ENCODE measurements around the gene FGF22. TPM values are rescaled to one million over a fixed set of nuclear protein-coding genes. Genes with fewer than 3 reads are reported as not detected.

Gene FGF22
- total RNA-seq, 1 donor from 2014 or later, result not detected

GRCh38 chr19:610801-611480 is 28.7 kb upstream of the FGF22 start:
- H3K9me3 Mint-ChIP-seq, result no peaks in the 10 kb centered on the region
- intact Hi-C loops (cut with micrococcal nuclease), result loop anchor here (1.0 to 2.0 kb wide), 2 partner anchors 22 to 39 kb away; partner anchors contain the start of genes BSG and POLRMT
- peak; percentile 63 for DNase-seq (ENCODE audit: low spot score)
- peaks cover 19% of the 10 kb centered on the region for H3K36me3 Mint-ChIP-seq (ENCODE audit: low read depth)
- peak overlapping the region; percentile 97 for H3K27ac Mint-ChIP-seq
- H3K27me3 Mint-ChIP-seq (ENCODE audit: low read depth), result no peaks in the 10 kb centered on the region
- peak overlapping the region; percentile 88 for H3K4me3 Mint-ChIP-seq (ENCODE audit: low read depth)
- peaks cover 11% of the 10 kb centered on the region for H3K4me1 Mint-ChIP-seq (ENCODE audit: low read depth)

GRCh38 chr19:611481-611868 is 28.2 kb upstream of the FGF22 start:
- no peaks in the 10 kb centered on the region for H3K27me3 Mint-ChIP-seq (ENCODE audit: low read depth)
- peaks cover 11% of the 10 kb centered on the region for H3K4me1 Mint-ChIP-seq (ENCODE audit: low read depth)
- H3K36me3 Mint-ChIP-seq (ENCODE audit: low read depth), result peaks cover 19% of the 10 kb centered on the region
- no peak for DNase-seq (ENCODE audit: low spot score)
- peak overlapping the region; percentile 97 for H3K27ac Mint-ChIP-seq
- intact Hi-C loops (cut with micrococcal nuclease), result loop anchor here (2.0 kb wide), 1 partner anchor 21 kb away; the partner anchor contains the start of gene POLRMT
- peak overlapping the region; percentile 88 for H3K4me3 Mint-ChIP-seq (ENCODE audit: low read depth)
- H3K9me3 Mint-ChIP-seq, result no peaks in the 10 kb centered on the region

- peaks cover 11% of the 10 kb centered on the region for H3K4me1 Mint-ChIP-seq (ENCODE audit: low read depth)
- intact Hi-C loops (cut with micrococcal nuclease), result no loop called here
- no peak overlapping the region for H3K4me3 Mint-ChIP-seq (ENCODE audit: low read depth)
- no peak overlapping the region for H3K27ac Mint-ChIP-seq
- H3K36me3 Mint-ChIP-seq (ENCODE audit: low read depth), result peaks cover 22% of the 10 kb centered on the region
- no peaks in the 10 kb centered on the region for H3K9me3 Mint-ChIP-seq
- no peaks in the 10 kb centered on the region for H3K27me3 Mint-ChIP-seq (ENCODE audit: low read depth)
- no peak for DNase-seq (ENCODE audit: low spot score)
Observed at GRCh38 chr19:612941-613340, 26.7 kb upstream of the FGF22 start.

GRCh38 chr19:613732-614567 is 25.7 kb upstream of the FGF22 start:
- no peak for DNase-seq (ENCODE audit: low spot score)
- peaks cover 27% of the 10 kb centered on the region for H3K36me3 Mint-ChIP-seq (ENCODE audit: low read depth)
- H3K4me1 Mint-ChIP-seq (ENCODE audit: low read depth), result peaks cover 11% of the 10 kb centered on the region
- intact Hi-C loops (cut with micrococcal nuclease), result no loop called here
- H3K9me3 Mint-ChIP-seq, result no peaks in the 10 kb centered on the region
- H3K4me3 Mint-ChIP-seq (ENCODE audit: low read depth), result no peak overlapping the region
- no peaks in the 10 kb centered on the region for H3K27me3 Mint-ChIP-seq (ENCODE audit: low read depth)
- no peak overlapping the region for H3K27ac Mint-ChIP-seq

GRCh38 chr19:615619-616018 is 24.1 kb upstream of the FGF22 start:
- H3K36me3 Mint-ChIP-seq (ENCODE audit: low read depth), result peaks cover 32% of the 10 kb centered on the region
- no peak overlapping the region for H3K4me3 Mint-ChIP-seq (ENCODE audit: low read depth)
- H3K27me3 Mint-ChIP-seq (ENCODE audit: low read depth), result no peaks in the 10 kb centered on the region
- peaks cover 10% of the 10 kb centered on the region for H3K4me1 Mint-ChIP-seq (ENCODE audit: low read depth)
- DNase-seq (ENCODE audit: low spot score), result no peak
- no peak overlapping the region for H3K27ac Mint-ChIP-seq
- no peaks in the 10 kb centered on the region for H3K9me3 Mint-ChIP-seq
- intact Hi-C loops (cut with micrococcal nuclease), result no loop called here

GRCh38 chr19:616062-616700 is 23.5 kb upstream of the FGF22 start:
- Mint-ChIP-seq H3K36me3 (ENCODE audit: low read depth) (peaks cover 32% of the 10 kb centered on the region), H3K4me3 (ENCODE audit: low read depth) (no peak overlapping the region), H3K27me3 (ENCODE audit: low read depth) (no peaks in the 10 kb centered on the region), H3K9me3 (no peaks in the 10 kb centered on the region), H3K4me1 (ENCODE audit: low read depth) (peaks cover 6% of the 10 kb centered on the region), H3K27ac (no peak overlapping the region)
- intact Hi-C loops (cut with micrococcal nuclease), result no loop called here
- no peak for DNase-seq (ENCODE audit: low spot score)

GRCh38 chr19:616747-617526 is 22.7 kb upstream of the FGF22 start:
- intact Hi-C loops (cut with micrococcal nuclease), result no loop called here
- Mint-ChIP-seq H3K9me3 (no peaks in the 10 kb centered on the region), H3K4me1 (ENCODE audit: low read depth) (peaks cover 2% of the 10 kb centered on the region), H3K4me3 (ENCODE audit: low read depth) (no peak overlapping the region), H3K27me3 (ENCODE audit: low read depth) (no peaks in the 10 kb centered on the region), H3K27ac (no peak overlapping the region), H3K36me3 (ENCODE audit: low read depth) (peaks cover 32% of the 10 kb centered on the region)
- DNase-seq (ENCODE audit: low spot score), result no peak

- H3K4me1 Mint-ChIP-seq (ENCODE audit: low read depth), result peaks cover 2% of the 10 kb centered on the region
- no peak overlapping the region for H3K27ac Mint-ChIP-seq
- intact Hi-C loops (cut with micrococcal nuclease), result no loop called here
- no peaks in the 10 kb centered on the region for H3K9me3 Mint-ChIP-seq
- H3K4me3 Mint-ChIP-seq (ENCODE audit: low read depth), result no peak overlapping the region
- H3K27me3 Mint-ChIP-seq (ENCODE audit: low read depth), result no peaks in the 10 kb centered on the region
- peaks cover 32% of the 10 kb centered on the region for H3K36me3 Mint-ChIP-seq (ENCODE audit: low read depth)
- no peak for DNase-seq (ENCODE audit: low spot score)
Observed at GRCh38 chr19:617551-618246, 22.0 kb upstream of the FGF22 start.

GRCh38 chr19:618247-618619 is 21.4 kb upstream of the FGF22 start:
- H3K36me3 Mint-ChIP-seq (ENCODE audit: low read depth), result peaks cover 28% of the 10 kb centered on the region
- H3K4me3 Mint-ChIP-seq (ENCODE audit: low read depth), result no peak overlapping the region
- intact Hi-C loops (cut with micrococcal nuclease), result no loop called here
- DNase-seq (ENCODE audit: low spot score), result no peak
- H3K4me1 Mint-ChIP-seq (ENCODE audit: low read depth), result peaks cover 2% of the 10 kb centered on the region
- H3K9me3 Mint-ChIP-seq, result no peaks in the 10 kb centered on the region
- no peak overlapping the region for H3K27ac Mint-ChIP-seq
- H3K27me3 Mint-ChIP-seq (ENCODE audit: low read depth), result no peaks in the 10 kb centered on the region

- Mint-ChIP-seq H3K9me3 (no peaks in the 10 kb centered on the region), H3K27ac (no peak overlapping the region), H3K27me3 (ENCODE audit: low read depth) (no peaks in the 10 kb centered on the region), H3K4me1 (ENCODE audit: low read depth) (peaks cover 2% of the 10 kb centered on the region), H3K36me3 (ENCODE audit: low read depth) (peaks cover 28% of the 10 kb centered on the region), H3K4me3 (ENCODE audit: low read depth) (no peak overlapping the region)
- DNase-seq (ENCODE audit: low spot score), result no peak
- intact Hi-C loops (cut with micrococcal nuclease), result no loop called here
Observed at GRCh38 chr19:618674-619285, 20.9 kb upstream of the FGF22 start.

- Mint-ChIP-seq H3K4me1 (ENCODE audit: low read depth) (peaks cover 2% of the 10 kb centered on the region), H3K4me3 (ENCODE audit: low read depth) (no peak overlapping the region), H3K27ac (no peak overlapping the region), H3K27me3 (ENCODE audit: low read depth) (no peaks in the 10 kb centered on the region), H3K36me3 (ENCODE audit: low read depth) (peaks cover 24% of the 10 kb centered on the region), H3K9me3 (no peaks in the 10 kb centered on the region)
- intact Hi-C loops (cut with micrococcal nuclease), result no loop called here
- DNase-seq (ENCODE audit: low spot score), result no peak
Observed at GRCh38 chr19:619286-620002, 20.2 kb upstream of the FGF22 start.
